CD4-positive, alpha-beta T cell treated with Interleukin-4 for 1 hour (primary cell): ENCODE data around the gene UBQLN1.

ENCODE experiments used
- DNase-seq, 2 donors: peaks; one replicate each; pipeline ENCODE4 v3.0.0-alpha.2; 2020 to 2022

Gene UBQLN1

GRCh38 chr9:83681490-83681889 lies 26.3 kb downstream of the UBQLN1 start:
- no peak for DNase-seq

GRCh38 chr9:83680233-83680632 lies 27.5 kb downstream of the UBQLN1 start:
- no peak for DNase-seq

- DNase-seq, result no peak
These were observed 30.2 kb downstream of the UBQLN1 start for GRCh38 chr9:83677596-83677995.

GRCh38 chr9:83675466-83675865 lies 32.3 kb downstream of the UBQLN1 start:
- DNase-seq, result no peak

GRCh38 chr9:83671451-83671850 lies 36.3 kb downstream of the UBQLN1 start:
- no peak for DNase-seq

GRCh38 chr9:83670381-83670780 lies 37.4 kb downstream of the UBQLN1 start:
- DNase-seq, result no peak

GRCh38 chr9:83669067-83669466 lies 38.7 kb downstream of the UBQLN1 start:
- no peak for DNase-seq

GRCh38 chr9:83665580-83666200 lies 42.1 kb downstream of the UBQLN1 start:
- DNase-seq, result no peak

- no peak for DNase-seq
These were observed 44.8 kb downstream of the UBQLN1 start for GRCh38 chr9:83662933-83663332.

- DNase-seq, result no peak
These were observed 50.8 kb downstream of the UBQLN1 start for GRCh38 chr9:83656952-83657351.

- DNase-seq, result no peak
These were observed 51.6 kb downstream of the UBQLN1 start for GRCh38 chr9:83656032-83656680.

- no peak for DNase-seq
These were observed 52.3 kb downstream of the UBQLN1 start for GRCh38 chr9:83655433-83655832.

- DNase-seq, result no peak
These were observed 55.3 kb downstream of the UBQLN1 start for GRCh38 chr9:83652433-83652832.

- no peak for DNase-seq
These were observed 56.2 kb downstream of the UBQLN1 start for GRCh38 chr9:83651558-83651957.

- DNase-seq, result no peak
These were observed 58.2 kb downstream of the UBQLN1 start for GRCh38 chr9:83649515-83649914.

- DNase-seq, result peak; percentile 74 to 78
These were observed 58.7 kb downstream of the UBQLN1 start for GRCh38 chr9:83649080-83649479.

GRCh38 chr9:83646500-83647239 lies 61.1 kb downstream of the UBQLN1 start:
- no peak for DNase-seq

- DNase-seq, result no peak
These were observed 65.0 kb downstream of the UBQLN1 start for GRCh38 chr9:83642793-83643192.

GRCh38 chr9:83639266-83639665 lies 68.5 kb downstream of the UBQLN1 start:
- DNase-seq, result no peak

- no peak for DNase-seq
These were observed 70.4 kb downstream of the UBQLN1 start for GRCh38 chr9:83637389-83637788.

GRCh38 chr9:83636813-83637212 lies 70.9 kb downstream of the UBQLN1 start:
- DNase-seq, result no peak

- DNase-seq, result no peak
These were observed 74.1 kb downstream of the UBQLN1 start for GRCh38 chr9:83633676-83634075.

- no peak for DNase-seq
These were observed 74.5 kb downstream of the UBQLN1 start for GRCh38 chr9:83633255-83633654.

- no peak for DNase-seq
These were observed 76.8 kb downstream of the UBQLN1 start for GRCh38 chr9:83630938-83631457.
